Karpas-422 (cell line): ENCODE results near the gene FAM240A. TPM values are rescaled to one million over a fixed set of nuclear protein-coding genes. Genes with fewer than 3 reads are reported as not detected.
"Not testable (repeated sequence)": the region's sequence is repeated elsewhere in the genome, so short reads cannot be mapped to it uniquely, and the experiment has no call there.

Experiments
- DNase-seq: peaks from one replicate; pipeline ENCODE4 v3.0.0-alpha.2; 2015
- H2AFZ ChIP-seq: fragments of 200-600 bp; sonication (generic); 2 replicates; pipeline ENCODE4 v1.6.1; 2014; ENCODE audit warnings: antibody characterized with exemption, low read length, mixed read lengths
- H3K27ac ChIP-seq: fragments of 200-600 bp; sonication (generic); 2 replicates; pipeline ENCODE4 v1.5.1; 2014; ENCODE audit warnings: mild to moderate bottlenecking, low read length, moderate library complexity
- H3K27me3 ChIP-seq: fragments of 200-600 bp; sonication (generic); 2 replicates; pipeline ENCODE4 v1.6.1; 2014; ENCODE audit warnings: low read length, mixed read lengths
- H3K36me3 ChIP-seq: fragments of 200-600 bp; sonication (generic); 2 replicates; pipeline ENCODE4 v1.6.1; 2014; ENCODE audit warnings: low read length, mixed read lengths; ENCODE audit not compliant: insufficient read depth
- H3K4me1 ChIP-seq: fragments of 200-600 bp; sonication (generic); 2 replicates; pipeline ENCODE4 v1.6.1; 2014; ENCODE audit warnings: mild to moderate bottlenecking, low read length, mixed read lengths
- H3K4me2 ChIP-seq: fragments of 200-600 bp; sonication (generic); 2 replicates; pipeline ENCODE4 v1.6.1; 2014; ENCODE audit warnings: low read length, low read depth, mild to moderate bottlenecking; ENCODE audit not compliant: poor library complexity, severe bottlenecking
- H3K4me3 ChIP-seq: fragments of 200-600 bp; sonication (generic); 2 replicates; pipeline ENCODE4 v1.5.1; 2014; ENCODE audit warnings: mild to moderate bottlenecking, antibody characterized with exemption, low read length, mixed read lengths
- H3K79me2 ChIP-seq: fragments of 200-600 bp; sonication (generic); 2 replicates; pipeline ENCODE4 v1.6.1; 2014; ENCODE audit warnings: mild to moderate bottlenecking, low read length, mixed read lengths
- H3K9ac ChIP-seq: fragments of 200-600 bp; sonication (generic); 2 replicates; pipeline ENCODE4 v1.6.0; 2014; ENCODE audit warnings: low read length
- H3K9me2 ChIP-seq: fragments of 200-600 bp; sonication (generic), shearing (Covaris generic); replicated peaks from 2 replicates; pipeline ENCODE4 v1.6.0; 2014; ENCODE audit warnings: mild to moderate bottlenecking, low read length, moderate library complexity; ENCODE audit not compliant: insufficient read depth
- H3K9me3 ChIP-seq: fragments of 300-700, 200-600 bp; sonication (generic); 2 replicates; pipeline ENCODE4 v1.6.1; 2014; ENCODE audit warnings: low read length, mixed read lengths
- H4K20me1 ChIP-seq: fragments of 200-600 bp; sonication (generic); 2 replicates; pipeline ENCODE4 v1.6.1; 2014; ENCODE audit warnings: mild to moderate bottlenecking, antibody characterized with exemption, low read length, low read depth; ENCODE audit not compliant: insufficient read depth
- total RNA-seq: library from RNA; depleted of rRNA; stranded (reverse); fragments of >200 nt; shearing (Covaris generic); gene quantifications from 2 replicates; pipeline ENCODE4 v1.2.3, GENCODE V29; 2014; ENCODE audit warnings: low replicate concordance

Gene FAM240A
- total RNA-seq, 1 experiment from 2014 or later, result not detected

DNA sequence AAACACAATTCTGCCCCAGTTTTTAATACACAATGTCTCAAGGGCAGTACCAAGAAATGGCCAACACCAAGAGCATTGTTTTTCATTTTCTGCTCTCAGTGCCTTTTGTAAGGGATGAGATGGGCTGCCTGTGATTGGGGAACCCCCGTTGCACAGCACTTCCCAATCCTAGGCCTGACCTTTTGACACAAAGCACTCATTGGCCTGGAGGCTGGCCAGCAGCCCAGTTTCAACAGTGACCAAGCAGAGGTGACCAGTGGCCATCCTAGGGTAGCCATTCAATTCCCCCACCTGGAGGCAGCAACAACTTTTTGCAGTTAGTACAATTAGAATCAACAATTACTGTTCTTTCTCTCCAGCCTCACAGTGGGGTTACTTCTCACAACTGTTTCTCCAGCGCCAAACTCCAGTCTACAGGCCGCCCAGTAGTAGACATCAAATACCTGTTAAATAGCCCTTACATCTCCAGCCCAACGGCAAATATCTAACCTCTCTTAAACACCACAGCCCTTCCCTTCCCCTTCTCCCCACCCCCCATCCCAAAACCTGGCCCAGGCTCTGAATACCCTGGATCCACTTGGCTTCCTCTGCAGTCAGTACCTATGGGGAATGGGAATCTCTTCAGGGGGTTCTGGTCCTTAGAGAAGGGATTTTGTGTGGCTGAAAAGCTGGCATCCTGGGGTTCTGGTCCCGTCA is 37.3 kb upstream of the FAM240A start:
- no peaks in the 10 kb centered on the region for H3K27me3 ChIP-seq
- no peak overlapping the region for H3K9ac ChIP-seq
- H2AFZ ChIP-seq, result no peak overlapping the region
- H3K36me3 ChIP-seq, result no peaks in the 10 kb centered on the region
- no peaks in the 10 kb centered on the region for H3K9me2 ChIP-seq
- no peak for DNase-seq
- no peak overlapping the region for H3K27ac ChIP-seq
- no peak overlapping the region for H3K4me2 ChIP-seq
- no peaks in the 10 kb centered on the region for H3K4me1 ChIP-seq
- H3K4me3 ChIP-seq, result no peak overlapping the region
- no peaks in the 10 kb centered on the region for H3K9me3 ChIP-seq
- H3K79me2 ChIP-seq, result no peaks in the 10 kb centered on the region
- no peaks in the 10 kb centered on the region for H4K20me1 ChIP-seq

- Histone ChIP-seq H3K27me3 (no peaks in the 10 kb centered on the region), H3K9ac (no peak overlapping the region), H3K4me1 (no peaks in the 10 kb centered on the region), H3K27ac (no peak overlapping the region), H3K36me3 (no peaks in the 10 kb centered on the region), H4K20me1 (no peaks in the 10 kb centered on the region), H2AFZ (no peak overlapping the region), H3K9me2 (no peaks in the 10 kb centered on the region), H3K4me3 (no peak overlapping the region), H3K4me2 (no peak overlapping the region), H3K79me2 (no peaks in the 10 kb centered on the region), H3K9me3 (no peaks in the 10 kb centered on the region)
- no peak for DNase-seq
These were observed 36.6 kb upstream of the FAM240A start for GRCh38 chr3:46575577-46576222.

GRCh38 chr3:46576386-46576785 is 35.9 kb upstream of the FAM240A start:
- Histone ChIP-seq H3K9ac (no peak overlapping the region), H3K9me3 (no peaks in the 10 kb centered on the region), H4K20me1 (no peaks in the 10 kb centered on the region), H3K4me3 (no peak overlapping the region), H3K9me2 (no peaks in the 10 kb centered on the region), H3K27me3 (no peaks in the 10 kb centered on the region), H3K4me2 (no peak overlapping the region), H3K36me3 (no peaks in the 10 kb centered on the region), H2AFZ (no peak overlapping the region), H3K79me2 (no peaks in the 10 kb centered on the region), H3K27ac (no peak overlapping the region), H3K4me1 (peaks cover 3% of the 10 kb centered on the region; the same call in 1 of the 2 replicates)
- no peak for DNase-seq

GRCh38 chr3:46576879-46577278 is 35.4 kb upstream of the FAM240A start:
- no peak overlapping the region for H3K4me3 ChIP-seq
- no peak overlapping the region for H3K27ac ChIP-seq
- no peaks in the 10 kb centered on the region for H3K36me3 ChIP-seq
- peaks cover 3% of the 10 kb centered on the region; the same call in 1 of the 2 replicates for H3K4me1 ChIP-seq
- H3K4me2 ChIP-seq, result no peak overlapping the region
- H3K9me2 ChIP-seq, result no peaks in the 10 kb centered on the region
- no peaks in the 10 kb centered on the region for H4K20me1 ChIP-seq
- no peaks in the 10 kb centered on the region for H3K79me2 ChIP-seq
- no peak overlapping the region for H2AFZ ChIP-seq
- no peaks in the 10 kb centered on the region for H3K27me3 ChIP-seq
- H3K9me3 ChIP-seq, result no peaks in the 10 kb centered on the region
- no peak for DNase-seq
- no peak overlapping the region for H3K9ac ChIP-seq

- H3K27ac ChIP-seq, H3K27me3 ChIP-seq, H3K36me3 ChIP-seq, H3K4me2 ChIP-seq, DNase-seq, H3K9me3 ChIP-seq, H3K9ac ChIP-seq, H3K9me2 ChIP-seq, H3K4me1 ChIP-seq, H3K4me3 ChIP-seq, H2AFZ ChIP-seq, H3K79me2 ChIP-seq, H4K20me1 ChIP-seq: not testable (repeated sequence)
These were observed 34.6 kb upstream of the FAM240A start for GRCh38 chr3:46577580-46578249.

DNA sequence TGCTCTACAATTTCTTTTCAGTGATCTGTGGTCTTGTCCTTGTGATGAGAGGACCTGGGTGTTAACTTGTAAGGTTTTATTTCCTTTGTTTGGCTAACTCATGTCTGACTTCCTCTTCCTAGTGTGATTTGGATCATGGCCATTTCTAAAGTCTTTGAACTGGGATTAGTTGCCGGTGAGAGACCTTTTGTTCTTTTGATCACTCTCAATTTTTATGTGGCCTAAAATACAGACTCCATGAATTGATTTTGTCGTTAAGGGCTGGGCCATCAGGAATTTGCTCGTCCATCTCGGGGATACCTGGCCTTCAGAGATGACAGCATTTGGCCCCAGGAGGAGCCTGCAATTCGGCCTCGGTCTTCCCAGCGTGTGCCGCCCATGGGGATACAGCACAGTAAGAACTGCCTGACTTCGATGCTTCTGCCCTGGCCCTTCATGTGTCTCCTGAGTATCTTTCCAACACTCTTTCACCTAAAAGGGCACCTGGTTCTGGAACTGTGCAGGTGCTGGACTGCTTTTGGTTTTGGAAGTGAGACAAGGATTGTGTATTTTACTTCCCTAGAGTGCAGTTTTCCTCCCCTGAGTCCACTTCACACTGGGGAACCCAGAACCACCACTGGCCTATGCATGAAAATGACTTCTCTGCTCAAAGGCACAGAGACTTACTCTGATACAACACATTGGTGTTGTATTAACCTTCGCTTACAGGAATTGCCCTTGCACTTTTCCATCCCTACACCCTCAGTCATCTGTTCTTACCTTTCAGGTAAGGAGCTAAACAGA is 33.2 kb upstream of the FAM240A start:
- H3K4me2 ChIP-seq, result no peak overlapping the region
- no peaks in the 10 kb centered on the region for H3K9me2 ChIP-seq
- no peak overlapping the region for H2AFZ ChIP-seq

DNA sequence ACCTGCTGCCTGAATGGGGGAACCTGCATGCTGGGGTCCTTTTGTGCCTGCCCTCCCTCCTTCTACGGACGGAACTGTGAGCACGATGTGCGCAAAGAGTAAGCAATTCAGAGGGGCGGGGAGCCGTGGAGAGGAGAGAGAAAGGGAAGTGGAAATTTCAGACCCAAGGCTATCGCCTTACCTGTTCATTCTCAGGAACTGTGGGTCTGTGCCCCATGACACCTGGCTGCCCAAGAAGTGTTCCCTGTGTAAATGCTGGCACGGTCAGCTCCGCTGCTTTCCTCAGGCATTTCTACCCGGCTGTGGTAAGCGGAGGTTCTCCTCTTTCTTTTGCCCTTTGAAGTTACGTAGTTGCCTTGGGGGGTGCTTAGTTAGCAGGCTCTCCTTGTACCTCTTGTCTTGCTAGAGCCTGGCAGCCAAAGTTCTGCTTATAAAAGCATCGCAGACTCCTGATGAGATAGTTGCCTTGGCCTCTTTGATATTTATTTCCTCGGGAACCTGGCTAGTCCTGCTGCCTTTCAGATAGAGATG is 32.5 kb upstream of the FAM240A start:
- Histone ChIP-seq H3K4me3 (no peak overlapping the region), H3K9me3 (no peaks in the 10 kb centered on the region), H3K36me3 (no peaks in the 10 kb centered on the region), H3K4me2 (no peak overlapping the region), H3K9ac (no peak overlapping the region), H3K27ac (no peak overlapping the region), H3K79me2 (no peaks in the 10 kb centered on the region), H3K4me1 (peaks cover 3% of the 10 kb centered on the region; the same call in 1 of the 2 replicates), H3K9me2 (no peaks in the 10 kb centered on the region), H3K27me3 (no peaks in the 10 kb centered on the region), H4K20me1 (no peaks in the 10 kb centered on the region), H2AFZ (no peak overlapping the region)
- no peak for DNase-seq

More for the DNA sequence above, 33.2 kb upstream of the FAM240A start:
- no peak overlapping the region for H3K27ac ChIP-seq
- peaks cover 3% of the 10 kb centered on the region; the same call in 1 of the 2 replicates for H3K4me1 ChIP-seq
- H3K27me3 ChIP-seq, result no peaks in the 10 kb centered on the region
- H3K4me3 ChIP-seq, result no peak overlapping the region
- no peaks in the 10 kb centered on the region for H4K20me1 ChIP-seq
- no peaks in the 10 kb centered on the region for H3K79me2 ChIP-seq
- H3K9ac ChIP-seq, result no peak overlapping the region
- no peaks in the 10 kb centered on the region for H3K36me3 ChIP-seq
- no peak for DNase-seq
- H3K9me3 ChIP-seq, result no peaks in the 10 kb centered on the region
